Calu3 (cell line): Measurements from ENCODE around the gene TOR4A. TPM values are rescaled to one million over a fixed set of nuclear protein-coding genes. Genes with fewer than 3 reads are reported as not detected.

Experiments used
- BruUV-seq: library from RNA; stranded (reverse); fragments of 400-500 nt; replicated peaks from 2 replicates; lab custom pipeline; 2021; lab: Mats Ljungman, UMichigan
- CTCF ChIA-PET: fragments of 300-600 bp; sonication (Branson Sonifier 250); formaldehyde crosslinking; loops from one replicate; lab custom pipeline; 2022; ENCODE audit warnings: antibody characterized with exemption; lab: Charles Lee
- DNase-seq: peaks from one replicate; pipeline ENCODE4 v3.0.0; 2022
- H3K27ac Mint-ChIP-seq: one replicate; pipeline ENCODE4 v1.8.0; 2022; ENCODE audit warnings: mixed read lengths; ENCODE audit not compliant: unreplicated experiment
- H3K27me3 Mint-ChIP-seq: one replicate; pipeline ENCODE4 v1.8.0; 2022; ENCODE audit warnings: mixed read lengths; ENCODE audit not compliant: unreplicated experiment
- H3K36me3 Mint-ChIP-seq: one replicate; pipeline ENCODE4 v1.8.0; 2022; ENCODE audit warnings: mild to moderate bottlenecking, moderate library complexity, mixed read lengths; ENCODE audit not compliant: insufficient read depth, unreplicated experiment
- H3K4me1 Mint-ChIP-seq: one replicate; pipeline ENCODE4 v1.8.0; 2022; ENCODE audit warnings: mild to moderate bottlenecking, low read depth, mixed read lengths; ENCODE audit not compliant: unreplicated experiment
- H3K4me3 Mint-ChIP-seq: one replicate; pipeline ENCODE4 v1.8.0; 2022; ENCODE audit warnings: mild to moderate bottlenecking, low read depth, moderate library complexity, mixed read lengths; ENCODE audit not compliant: unreplicated experiment
- H3K9me3 Mint-ChIP-seq: one replicate; pipeline ENCODE4 v1.8.0; 2022; ENCODE audit warnings: low read depth, mixed read lengths; ENCODE audit not compliant: unreplicated experiment
- CTCF ChIP-seq: fragments of 200-600 bp; IDR thresholded peaks from one replicate; pipeline ENCODE4 v1.8.0; 2022; ENCODE audit warnings: antibody characterized with exemption; ENCODE audit not compliant: unreplicated experiment
- intact Hi-C: fragments of 100-400 bp; cut with micrococcal nuclease; formaldehyde crosslinking; loops from one replicate; pipeline ENCODE4 v1.10.0; 2022; ENCODE audit not compliant: unreplicated experiment
- total RNA-seq: library from RNA; stranded (reverse); gene quantifications from 2 replicates; pipeline ENCODE4 v1.2.3, GENCODE V29; 2022

The TOR4A gene
- total RNA-seq, 1 experiment from 2014 or later = 51.8 TPM

DNA sequence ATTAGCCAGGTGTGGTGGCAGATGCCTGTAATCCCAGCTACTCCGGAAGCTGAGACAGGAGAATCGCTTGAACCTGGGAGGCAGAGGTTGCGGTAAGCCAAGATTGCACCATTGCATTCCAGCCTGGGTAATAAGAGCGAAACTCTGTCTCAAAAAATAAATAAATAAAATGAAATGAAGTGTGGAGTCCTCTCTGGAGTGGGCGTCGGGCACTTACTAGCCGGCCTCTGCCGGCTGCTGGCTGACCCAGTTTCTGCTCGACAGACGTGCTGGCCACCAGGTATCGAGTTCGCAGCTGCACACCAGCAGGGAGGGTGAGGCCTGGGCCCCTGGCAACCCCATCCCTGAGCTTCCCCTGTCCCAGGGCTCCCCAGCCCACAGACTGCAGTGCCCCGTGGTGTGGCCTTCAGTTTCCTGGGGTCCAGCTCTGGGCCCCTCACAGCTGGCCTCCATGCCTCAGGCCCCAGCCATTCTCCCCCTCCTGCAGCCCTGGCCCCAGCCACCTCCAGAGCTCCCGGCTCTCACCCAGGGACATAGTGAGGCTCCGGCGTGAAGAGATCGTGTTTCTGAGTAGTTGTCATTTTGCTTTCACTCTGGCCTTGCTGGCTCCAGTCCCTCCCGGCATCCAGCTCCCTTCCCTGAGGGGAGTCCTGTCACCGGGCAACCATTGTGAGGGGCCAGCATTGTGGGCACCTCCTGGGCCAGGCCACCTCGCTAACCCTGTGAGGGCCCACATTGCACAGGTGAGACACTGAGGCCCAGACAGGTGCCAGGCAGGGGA is 30.2 kb upstream of the TOR4A start:
- no peak overlapping the region for H3K4me3 Mint-ChIP-seq
- no peak for TF ChIP-seq CTCF
- peaks cover 9% of the 10 kb centered on the region for H3K4me1 Mint-ChIP-seq
- intact Hi-C loops = no loop called here
- H3K27me3 Mint-ChIP-seq = no peaks in the 10 kb centered on the region
- no peak overlapping the region for H3K27ac Mint-ChIP-seq
- DNase-seq = no peak
- peaks cover 41% of the 10 kb centered on the region for H3K36me3 Mint-ChIP-seq
- H3K9me3 Mint-ChIP-seq = no peaks in the 10 kb centered on the region
- BruUV-seq = no TSS peak
- CTCF ChIA-PET = no interaction called here

- DNase-seq = no peak
- Mint-ChIP-seq H3K36me3 (peaks cover 36% of the 10 kb centered on the region), H3K4me3 (no peak overlapping the region), H3K4me1 (peaks cover 9% of the 10 kb centered on the region), H3K9me3 (no peaks in the 10 kb centered on the region), H3K27me3 (no peaks in the 10 kb centered on the region), H3K27ac (no peak overlapping the region)
- BruUV-seq = no TSS peak
- intact Hi-C loops = no loop called here
- TF ChIP-seq CTCF = no peak
- CTCF ChIA-PET = no interaction called here
Observed at GRCh38 chr9:137247916-137248175, 29.7 kb upstream of the TOR4A start.

GRCh38 chr9:137250329-137251193 is 27.0 kb upstream of the TOR4A start:
- Mint-ChIP-seq H3K4me3 (no peak overlapping the region), H3K36me3 (peaks cover 28% of the 10 kb centered on the region), H3K9me3 (no peaks in the 10 kb centered on the region), H3K4me1 (no peaks in the 10 kb centered on the region), H3K27ac (no peak overlapping the region), H3K27me3 (no peaks in the 10 kb centered on the region)
- CTCF ChIA-PET = interaction anchor here (0.6 kb wide), 1 partner anchor 307 kb away, joined by 4 read pairs; no protein-coding TSS in a partner anchor
- no TSS peak for BruUV-seq
- intact Hi-C loops = no loop called here
- TF ChIP-seq CTCF = no peak
- no peak for DNase-seq

DNA sequence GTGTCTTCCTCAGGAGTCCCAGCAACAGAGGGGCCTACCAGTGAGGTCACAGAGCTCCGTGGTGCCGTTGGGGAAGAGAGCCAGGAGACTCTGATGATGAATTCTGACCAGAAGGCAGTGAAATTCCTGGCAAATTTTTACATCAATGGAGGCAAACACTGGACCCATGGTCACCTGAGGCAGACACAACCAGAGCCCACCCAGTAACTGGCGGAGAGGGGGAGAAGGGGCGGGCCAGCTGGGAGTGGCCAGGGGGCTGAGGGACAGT is 26.4 kb upstream of the TOR4A start, which contains the start of gene STPG3:
STPG3 (plus strand) TSS at position 93 of the 268 bp plus-strand sequence; CDS start at position 94, 1 bp downstream.
- H3K4me1 Mint-ChIP-seq = no peaks in the 10 kb centered on the region
- BruUV-seq = no TSS peak
- TF ChIP-seq CTCF = no peak
- peaks cover 34% of the 10 kb centered on the region for H3K36me3 Mint-ChIP-seq
- DNase-seq = no peak
- no peak within 1 kb of the TSS for H3K4me3 Mint-ChIP-seq
- H3K27ac Mint-ChIP-seq = no peak within 1 kb of the TSS
- CTCF ChIA-PET = interaction anchor here (0.6 kb wide), 1 partner anchor 307 kb away, joined by 4 read pairs; no protein-coding TSS in a partner anchor
- H3K27me3 Mint-ChIP-seq = no peaks in the 10 kb centered on the region
- H3K9me3 Mint-ChIP-seq = no peaks in the 10 kb centered on the region
- intact Hi-C loops = no loop called here
